ENCODE results near the gene CSK.

- TF ChIP-seq CTCF (IDR thresholded peaks at IDR 0.05) (no peak), POLR2A (IDR thresholded peaks at IDR 0.05) (no peak)
Observed at GRCh38 chr15:74844319-74845207, 62.7 kb downstream of the CSK start.
